ENCODE data around the gene KAZN.

KAZN gene

GRCh38 chr1:14689996-14690615, 91.6 kb downstream of the KAZN start:
- TF ChIP-seq, protein P1, sequence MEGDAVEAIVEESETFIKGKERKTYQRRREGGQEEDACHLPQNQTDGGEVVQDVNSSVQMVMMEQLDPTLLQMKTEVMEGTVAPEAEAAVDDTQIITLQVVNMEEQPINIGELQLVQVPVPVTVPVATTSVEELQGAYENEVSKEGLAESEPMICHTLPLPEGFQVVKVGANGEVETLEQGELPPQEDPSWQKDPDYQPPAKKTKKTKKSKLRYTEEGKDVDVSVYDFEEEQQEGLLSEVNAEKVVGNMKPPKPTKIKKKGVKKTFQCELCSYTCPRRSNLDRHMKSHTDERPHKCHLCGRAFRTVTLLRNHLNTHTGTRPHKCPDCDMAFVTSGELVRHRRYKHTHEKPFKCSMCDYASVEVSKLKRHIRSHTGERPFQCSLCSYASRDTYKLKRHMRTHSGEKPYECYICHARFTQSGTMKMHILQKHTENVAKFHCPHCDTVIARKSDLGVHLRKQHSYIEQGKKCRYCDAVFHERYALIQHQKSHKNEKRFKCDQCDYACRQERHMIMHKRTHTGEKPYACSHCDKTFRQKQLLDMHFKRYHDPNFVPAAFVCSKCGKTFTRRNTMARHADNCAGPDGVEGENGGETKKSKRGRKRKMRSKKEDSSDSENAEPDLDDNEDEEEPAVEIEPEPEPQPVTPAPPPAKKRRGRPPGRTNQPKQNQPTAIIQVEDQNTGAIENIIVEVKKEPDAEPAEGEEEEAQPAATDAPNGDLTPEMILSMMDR (IDR thresholded peaks at IDR 0.05; ENCODE audit: control insufficient read depth, extremely low read depth, insufficient read depth), result no peak
- no peak for DNase-seq (ENCODE audit: low read depth)
- H3K4me3 ChIP-seq (ENCODE audit: low read depth, low read length), result no peak overlapping the region

GRCh38 chr1:14693949-14694348, 95.5 kb downstream of the KAZN start:
- no peak for DNase-seq (ENCODE audit: low read depth)
- TF ChIP-seq, protein P1 (IDR thresholded peaks at IDR 0.05; ENCODE audit: control insufficient read depth, extremely low read depth, insufficient read depth), result no peak
- H3K4me3 ChIP-seq (ENCODE audit: low read depth, low read length), result no peak overlapping the region

- no peak for DNase-seq (ENCODE audit: low read depth)
- no peak overlapping the region for H3K4me3 ChIP-seq (ENCODE audit: low read depth, low read length)
- TF ChIP-seq, protein P1 (IDR thresholded peaks at IDR 0.05; ENCODE audit: control insufficient read depth, extremely low read depth, insufficient read depth), result no peak
Observed at GRCh38 chr1:14694589-14694988, 96.1 kb downstream of the KAZN start.

- TF ChIP-seq, protein P1 (IDR thresholded peaks at IDR 0.05; ENCODE audit: control insufficient read depth, extremely low read depth, insufficient read depth), result no peak
- no peak for DNase-seq (ENCODE audit: low read depth)
Observed at GRCh38 chr1:14696761-14697160, 98.3 kb downstream of the KAZN start.

DNA sequence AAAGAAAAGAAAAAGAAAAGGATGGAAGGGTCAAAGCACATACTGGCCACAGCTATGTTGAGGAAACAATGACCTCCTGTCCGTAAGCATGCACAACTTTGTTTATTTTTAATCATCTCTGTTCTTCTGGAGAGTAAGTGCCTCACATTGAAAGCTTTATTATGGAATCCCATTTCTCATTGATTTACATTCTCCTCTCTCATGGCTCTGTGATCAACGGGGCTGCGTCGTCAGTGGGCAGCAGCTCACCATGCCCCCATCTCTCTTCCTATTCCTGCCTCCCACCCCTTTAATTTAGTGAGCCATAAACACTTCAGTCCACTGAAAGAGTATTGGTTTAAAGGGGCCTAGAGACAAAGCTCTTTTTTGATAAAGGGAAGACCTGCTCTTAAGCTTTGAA, 98.9 kb downstream of the KAZN start:
- DNase-seq (ENCODE audit: low read depth), result no peak
- TF ChIP-seq, protein P1 (IDR thresholded peaks at IDR 0.05; ENCODE audit: control insufficient read depth, extremely low read depth, insufficient read depth), result no peak
- H3K4me3 ChIP-seq (ENCODE audit: low read depth, low read length), result no peak overlapping the region

More at GRCh38 chr1:14696761-14697160, 98.3 kb downstream of the KAZN start:
- H3K4me3 ChIP-seq (ENCODE audit: low read depth, low read length), result no peak overlapping the region

DNA sequence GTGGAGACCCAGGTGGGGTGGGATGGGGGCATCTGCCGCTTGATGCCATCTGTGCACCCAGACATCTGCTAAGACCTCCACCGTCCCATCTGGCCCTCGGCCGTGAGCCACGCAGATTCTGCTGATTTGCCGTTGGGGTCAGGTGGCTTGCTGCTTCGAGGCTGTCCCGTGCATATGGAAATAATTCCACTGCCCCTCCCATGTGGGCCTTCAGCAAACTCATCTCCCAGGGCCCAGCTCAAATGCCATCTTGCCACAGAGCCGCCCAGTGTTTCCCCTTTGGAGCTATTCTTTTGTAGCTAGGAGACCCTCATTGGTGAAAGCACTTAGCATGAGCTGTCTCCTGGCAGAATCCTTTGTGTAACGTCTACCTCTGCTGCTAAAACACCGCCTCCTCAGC, 99.8 kb downstream of the KAZN start:
- TF ChIP-seq, protein P1 (IDR thresholded peaks at IDR 0.05; ENCODE audit: control insufficient read depth, extremely low read depth, insufficient read depth), result no peak
- no peak for DNase-seq (ENCODE audit: low read depth)
- no peak overlapping the region for H3K4me3 ChIP-seq (ENCODE audit: low read depth, low read length)

DNA sequence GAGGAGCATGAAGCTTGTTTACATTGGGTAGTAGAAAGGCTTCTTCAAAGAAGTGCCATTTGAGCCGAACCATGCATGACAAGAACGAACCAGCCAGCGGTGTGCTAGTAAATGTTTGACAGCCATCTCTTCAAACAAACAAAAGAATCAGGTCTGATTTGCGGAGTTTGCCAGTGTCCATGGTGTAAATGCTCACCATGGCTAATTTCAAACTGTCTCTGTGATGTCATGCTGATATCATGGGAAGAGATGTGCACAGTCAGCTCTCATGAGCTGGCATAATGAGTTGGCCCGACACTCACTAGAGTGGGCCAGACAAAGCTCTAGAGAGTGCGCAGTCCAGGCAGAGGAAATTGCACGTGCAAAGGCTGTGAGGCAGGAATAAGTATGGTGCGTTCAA, 101.1 kb downstream of the KAZN start:
- TF ChIP-seq, protein P1 (IDR thresholded peaks at IDR 0.05; ENCODE audit: control insufficient read depth, extremely low read depth, insufficient read depth), result no peak
- no peak overlapping the region for H3K4me3 ChIP-seq (ENCODE audit: low read depth, low read length)
- no peak for DNase-seq (ENCODE audit: low read depth)

All from LNCaP clone FGC (cell line).